Measurements from ENCODE around the gene PXK.
"Not testable (repeated sequence)": the region's sequence is repeated elsewhere in the genome, so short reads cannot be mapped to it uniquely, and the experiment has no call there.

PXK gene

DNA sequence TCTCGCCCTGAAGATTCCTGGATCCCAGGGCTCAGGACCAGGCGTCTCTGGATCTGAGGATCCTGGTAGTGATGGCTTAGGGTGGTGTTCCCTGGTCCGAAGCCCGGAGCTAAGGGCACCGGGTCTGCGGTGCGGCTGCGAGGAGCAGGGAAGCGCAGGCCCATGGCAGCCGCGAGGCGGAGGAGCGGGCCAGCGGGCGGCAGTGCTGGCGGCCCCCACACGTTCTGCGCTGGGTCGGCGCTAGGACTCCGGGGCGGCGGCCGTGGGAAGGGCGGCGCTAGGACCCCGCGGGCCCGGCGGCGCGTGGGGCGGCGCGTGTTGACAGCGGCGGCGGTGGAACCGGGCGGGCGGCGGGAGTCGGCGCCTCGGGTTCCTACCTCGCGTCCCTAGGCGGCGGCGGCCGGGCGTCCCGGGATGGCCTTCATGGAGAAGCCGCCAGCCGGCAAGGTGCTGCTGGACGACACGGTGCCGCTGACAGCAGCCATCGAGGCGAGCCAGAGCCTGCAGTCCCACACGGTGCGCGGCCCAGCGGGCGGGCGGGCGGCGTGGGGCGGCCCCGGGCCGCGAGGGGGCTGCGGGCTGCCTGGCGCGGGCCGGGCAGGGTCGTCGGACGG lies at the start of gene PXK:
TSS of gene PXK (plus strand) at position 318 of the 614 bp plus-strand sequence. CDS start at position 415, 97 bp downstream.
- DNase-seq (ENCODE audit: low spot score), result peak; percentile 61

- no peak for DNase-seq (ENCODE audit: low spot score)
These were observed 47.4 kb upstream of the PXK start for GRCh38 chr3:58285334-58285733.

DNA sequence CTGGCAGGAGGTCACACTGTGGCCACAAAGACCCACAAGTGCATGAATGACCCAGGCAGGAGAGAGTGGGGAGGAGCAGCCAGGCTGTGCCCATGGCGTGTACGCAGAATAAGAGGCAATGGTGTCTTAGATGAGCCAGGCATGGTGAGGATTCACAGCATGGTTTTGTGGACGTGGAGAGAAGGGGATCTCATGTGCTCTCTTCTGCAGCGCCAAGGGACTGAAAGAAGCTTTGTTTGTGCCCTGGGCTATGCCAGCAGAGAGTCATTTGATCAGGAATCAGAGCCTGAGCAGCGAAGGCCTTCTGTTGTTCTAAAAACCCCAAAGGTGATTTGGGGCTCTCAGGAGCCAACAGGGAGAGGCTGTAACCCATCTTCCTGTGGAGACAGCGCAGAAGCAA lies 45.3 kb upstream of the PXK start:
- DNase-seq (ENCODE audit: low spot score), result peak; percentile 96

GRCh38 chr3:58288011-58288728 lies 44.5 kb upstream of the PXK start:
- DNase-seq (ENCODE audit: low spot score), result peak; percentile 80

- not testable (repeated sequence) for DNase-seq (ENCODE audit: low spot score)
These were observed 43.6 kb upstream of the PXK start for GRCh38 chr3:58288964-58289613.

DNA sequence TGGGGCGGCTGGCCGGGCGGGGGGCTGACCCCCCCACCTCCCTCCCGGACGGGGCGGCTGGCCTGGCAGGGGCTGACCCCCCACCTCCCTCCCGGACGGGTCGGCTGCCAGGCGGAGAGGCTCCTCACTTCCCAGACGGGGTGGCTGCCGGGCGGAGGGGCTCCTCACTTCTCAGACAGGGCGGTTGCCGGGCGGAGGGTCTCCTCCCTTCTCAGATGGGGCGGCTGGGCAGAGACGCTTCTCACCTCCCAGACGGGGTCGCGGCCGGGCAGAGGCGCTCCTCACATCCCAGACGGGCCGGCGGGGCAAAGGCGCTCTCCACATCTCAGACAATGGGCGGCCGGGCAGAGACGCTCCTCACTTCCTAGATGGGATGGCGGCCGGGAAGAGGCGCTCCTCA lies 42.2 kb upstream of the PXK start:
- not testable (repeated sequence) for DNase-seq (ENCODE audit: low spot score)

- DNase-seq (ENCODE audit: low spot score), result no peak
These were observed 40.9 kb upstream of the PXK start for GRCh38 chr3:58291671-58292338.

DNA sequence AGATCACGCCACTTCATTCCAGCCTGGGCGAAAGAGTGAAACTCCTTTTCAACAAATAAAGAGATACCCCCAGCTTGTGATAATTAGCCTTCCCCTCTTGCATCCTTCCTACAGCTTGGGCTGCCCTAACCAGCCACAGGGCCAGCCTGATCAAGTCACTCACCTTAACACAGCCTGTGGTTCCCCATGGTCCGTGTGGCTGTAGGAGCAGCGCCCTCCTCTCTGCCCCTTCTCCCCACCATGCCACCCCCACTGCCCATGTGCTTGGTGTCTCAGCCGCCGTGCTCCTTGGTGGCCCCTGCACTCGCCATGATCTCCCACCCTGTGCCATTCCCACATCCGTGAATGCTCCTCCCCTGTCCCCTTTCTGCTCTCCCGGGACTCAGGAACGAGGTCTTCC lies 39.8 kb upstream of the PXK start:
- DNase-seq (ENCODE audit: low spot score), result no peak

DNA sequence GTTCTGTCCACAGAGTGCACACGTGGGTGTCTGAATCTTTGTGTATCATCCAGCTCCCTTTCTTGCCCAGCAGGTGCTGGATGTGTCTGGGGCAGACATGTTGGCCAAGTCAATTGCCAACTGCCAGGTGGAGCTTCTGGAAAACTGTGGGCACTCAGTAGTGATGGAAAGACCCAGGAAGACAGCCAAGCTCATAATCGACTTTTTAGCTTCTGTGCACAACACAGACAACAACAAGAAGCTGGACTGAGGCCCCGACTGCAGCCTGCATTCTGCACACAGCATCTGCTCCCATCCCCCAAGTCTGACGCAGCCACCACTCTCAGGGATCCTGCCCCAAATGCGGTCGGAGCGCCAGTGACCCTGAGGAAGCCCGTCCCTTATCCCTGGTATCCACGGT lies 39.2 kb upstream of the PXK start:
- DNase-seq (ENCODE audit: low spot score), result peak; percentile 80

GRCh38 chr3:58296269-58296668 lies 36.4 kb upstream of the PXK start:
- DNase-seq (ENCODE audit: low spot score), result peak; percentile 98

- no peak for DNase-seq (ENCODE audit: low spot score)
These were observed 35.8 kb upstream of the PXK start for GRCh38 chr3:58296843-58297242.

GRCh38 chr3:58298190-58298589 lies 34.5 kb upstream of the PXK start:
- no peak for DNase-seq (ENCODE audit: low spot score)

- no peak for DNase-seq (ENCODE audit: low spot score)
These were observed 33.6 kb upstream of the PXK start for GRCh38 chr3:58299075-58299474.

DNA sequence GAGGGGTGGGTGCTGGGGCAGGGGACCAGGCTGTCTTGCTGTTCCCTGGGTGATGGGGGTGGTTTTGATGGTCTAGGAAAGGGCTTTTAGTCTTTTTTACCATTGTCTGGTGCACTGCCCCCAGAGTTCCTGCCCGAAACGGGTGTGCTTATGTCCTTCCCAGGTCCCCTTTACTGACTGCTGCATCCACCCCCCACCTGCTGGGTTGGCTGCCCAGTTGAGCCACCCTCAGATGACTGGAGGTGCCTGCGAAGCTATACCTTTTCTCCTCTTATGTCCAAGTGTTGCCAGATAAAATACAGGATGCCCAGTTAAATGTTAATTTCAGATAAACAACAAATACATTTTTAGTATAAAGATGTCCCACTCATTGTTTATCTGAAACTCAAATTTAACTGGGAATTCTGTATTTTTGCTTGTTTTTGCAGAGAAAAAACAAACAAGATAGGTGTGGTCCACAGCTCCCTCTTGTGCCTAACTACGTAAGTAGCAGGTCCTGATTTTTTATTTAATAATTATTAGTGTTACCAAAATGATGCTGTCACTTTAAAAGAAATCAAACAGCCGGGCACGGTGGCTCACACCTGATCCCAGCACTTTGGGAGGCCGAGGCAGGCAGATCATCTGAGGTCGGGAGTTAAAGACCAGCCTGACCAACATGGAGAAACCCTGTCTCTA lies 32.7 kb upstream of the PXK start:
- peak; percentile 73 for DNase-seq (ENCODE audit: low spot score)

- DNase-seq (ENCODE audit: low spot score), result peak; percentile 96
These were observed 26.6 kb upstream of the PXK start, which contains the start of the genes HTD2 and RPP14 for GRCh38 chr3:58305882-58306711. Gene HTD2 (plus strand): TSS chr3:58306520. CDS start chr3:58317614, 11,094 bp downstream. Gene RPP14 (plus strand): TSS chr3:58306245. CDS start chr3:58310330, 4,085 bp downstream.

DNA sequence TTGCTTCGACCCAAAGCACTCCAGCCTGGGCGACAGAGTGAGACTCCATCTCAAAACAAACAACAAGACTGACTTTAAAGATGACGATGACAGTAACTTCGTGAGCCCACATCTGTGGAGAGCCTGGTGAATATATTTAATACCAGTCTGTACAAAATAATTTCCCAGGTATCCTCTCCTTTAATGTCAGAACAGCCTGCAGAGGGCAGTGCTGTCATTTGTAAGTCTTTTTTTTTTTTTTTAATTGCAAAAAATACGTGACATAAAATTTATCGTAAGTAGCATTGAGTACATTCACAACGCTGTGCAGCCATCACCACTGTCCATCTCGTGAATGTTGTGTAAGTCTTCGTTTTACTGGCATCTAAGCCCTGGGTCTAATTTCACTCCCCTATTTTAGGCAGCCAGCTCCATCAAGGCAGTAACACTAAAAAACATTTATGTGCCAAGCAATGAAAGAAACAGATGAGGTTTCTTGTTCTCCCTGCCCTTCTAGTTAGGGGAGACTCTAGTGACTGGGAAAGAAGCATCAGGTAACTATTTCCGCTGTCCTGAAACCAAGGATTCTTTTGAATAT lies 25.0 kb upstream of the PXK start:
- DNase-seq (ENCODE audit: low spot score), result no peak

DNA sequence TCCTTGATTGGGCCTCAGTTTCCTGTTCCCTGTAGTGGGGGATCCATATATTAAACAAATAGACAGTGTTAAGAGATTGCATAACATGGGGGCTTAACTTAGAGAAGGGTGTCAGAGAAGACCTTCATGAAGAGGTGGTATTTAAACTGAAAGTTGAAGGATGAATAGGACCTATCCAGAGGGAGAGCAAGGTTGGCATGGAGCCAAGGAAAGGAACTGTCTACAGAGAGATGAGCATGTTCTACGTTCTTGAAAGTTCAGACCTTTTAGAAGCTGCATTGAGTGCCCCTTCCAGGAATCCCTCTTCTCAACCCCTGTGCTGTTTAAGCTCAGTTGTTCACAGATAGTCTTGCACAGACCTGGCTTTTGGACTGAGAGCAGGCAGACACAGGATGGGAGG lies 24.0 kb upstream of the PXK start:
- DNase-seq (ENCODE audit: low spot score), result no peak

- no peak for DNase-seq (ENCODE audit: low spot score)
These were observed 14.9 kb upstream of the PXK start for GRCh38 chr3:58317811-58318210.

- DNase-seq (ENCODE audit: low spot score), result no peak
These were observed 10.9 kb upstream of the PXK start for GRCh38 chr3:58321791-58322190.

DNA sequence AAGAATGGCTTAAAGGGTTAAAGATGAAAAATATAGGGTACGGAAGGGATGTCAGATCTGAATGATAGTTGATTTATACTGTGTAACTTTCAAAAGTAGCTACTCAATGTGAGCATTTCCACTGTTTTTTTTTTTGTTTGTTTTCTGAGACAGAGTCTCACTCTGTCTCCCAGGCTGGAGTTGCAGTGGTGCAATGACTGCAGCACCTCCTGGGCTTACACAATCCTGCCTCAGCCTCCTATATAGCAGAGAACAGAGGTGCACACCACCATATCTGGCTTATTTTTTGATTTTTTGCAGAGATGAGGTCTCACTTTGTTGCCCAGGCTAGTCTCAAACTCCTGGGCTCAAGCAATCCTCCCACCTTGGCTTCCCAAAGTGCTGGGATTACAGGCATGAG lies 9.9 kb upstream of the PXK start:
- no peak for DNase-seq (ENCODE audit: low spot score)
